Measurements from ENCODE around the gene TMEM52B. TPM values are rescaled to one million over a fixed set of nuclear protein-coding genes. Genes with fewer than 3 reads are reported as not detected.

The TMEM52B gene
- total and polyA plus RNA-seq, 8 donors = 0.28 to 2.2 (median 0.30) TPM; not detected in 5

- no peak for FAIRE-seq
- no peaks in the 10 kb centered on the region for H3K36me3 ChIP-seq
- no peaks in the 10 kb centered on the region for H3K9me3 ChIP-seq
- H3K4me3 ChIP-seq = peak overlapping the region; percentile 24 to 71 (median 36)
- intact Hi-C loops (cut with DNase I) = no loop called here
- peak; percentile 40 to 77 (median 66) for DNase-seq
- H3K27me3 ChIP-seq = no peaks in the 10 kb centered on the region
- TF ChIP-seq CTCF (IDR thresholded peaks at IDR 0.05) = peak; percentile 50 to 70 (median 67)
- peak overlapping the region in 3 of 4 donors; percentile 50 to 70 (median 68) for H3K27ac ChIP-seq
- H3K4me1 ChIP-seq = peaks cover 0 to 5% (median 0%) of the 10 kb centered on the region in 3 donors
- ATAC-seq = peak; percentile 84 to 96 (median 94)
- WGBS, 2 donors = 2 to 3% methylated on average over 46 of the region's 46 CpGs
These were observed 25.3 kb upstream of the TMEM52B start for GRCh38 chr12:10153271-10154144.

DNA sequence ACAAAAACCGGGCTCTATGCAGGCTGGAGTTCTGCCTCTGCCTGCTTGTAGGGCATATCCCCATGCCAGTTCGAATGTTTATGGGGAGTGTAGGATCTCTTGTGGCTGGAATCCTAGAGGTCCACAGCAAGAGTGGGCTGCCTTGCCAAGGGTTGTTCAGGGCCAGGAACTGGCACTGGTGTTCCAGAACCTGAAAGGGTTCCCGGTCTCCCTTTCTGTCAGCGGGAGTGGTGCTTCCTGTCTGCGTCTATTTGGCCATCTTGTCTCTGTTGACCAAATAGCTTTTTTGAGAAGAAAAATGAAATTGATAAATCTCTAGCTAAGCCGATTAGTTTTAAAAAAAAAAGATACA lies 24.7 kb upstream of the TMEM52B start:
- Histone ChIP-seq H3K36me3 (no peaks in the 10 kb centered on the region), H3K9me3 (no peaks in the 10 kb centered on the region), H3K4me1 (peaks cover 0 to 5% (median 0%) of the 10 kb centered on the region in 3 donors), H3K27me3 (no peaks in the 10 kb centered on the region), H3K4me3 (peak overlapping the region in 2 of 4 donors; percentile 46 to 71), H3K27ac (peak overlapping the region in 1 of 4 donors; percentile 68)
- DNase-seq (no peak), ATAC-seq (peak in 2 of 4 donors; percentile 8 to 17), FAIRE-seq (no peak)
- WGBS, 2 donors = 54 to 56% methylated on average over 6 of the region's 6 CpGs
- intact Hi-C loops (cut with DNase I) = no loop called here
- no peak for TF ChIP-seq CTCF (IDR thresholded peaks at IDR 0.05)

GRCh38 chr12:10155966-10156365 lies 22.9 kb upstream of the TMEM52B start:
- no peaks in the 10 kb centered on the region for H3K9me3 ChIP-seq
- TF ChIP-seq CTCF (IDR thresholded peaks at IDR 0.05) = no peak
- H3K27ac ChIP-seq = no peak overlapping the region
- no peaks in the 10 kb centered on the region for H3K27me3 ChIP-seq
- ATAC-seq (no peak), FAIRE-seq (no peak), DNase-seq (no peak)
- no peaks in the 10 kb centered on the region for H3K36me3 ChIP-seq
- WGBS, 2 donors = 64 to 76% methylated on average over 3 of the region's 3 CpGs
- H3K4me1 ChIP-seq = peaks cover 0 to 5% (median 0%) of the 10 kb centered on the region in 3 donors
- intact Hi-C loops (cut with DNase I) = loop anchor here in 1 of 3 donors (5.0 kb wide), 1 partner anchor 36 kb away; no protein-coding TSS in a partner anchor
- H3K4me3 ChIP-seq = no peak overlapping the region

- no peak for FAIRE-seq
- no peak overlapping the region for H3K4me3 ChIP-seq
- no peaks in the 10 kb centered on the region for H3K27me3 ChIP-seq
- no peak for TF ChIP-seq CTCF (IDR thresholded peaks at IDR 0.05)
- H3K27ac ChIP-seq = no peak overlapping the region
- no peaks in the 10 kb centered on the region for H3K9me3 ChIP-seq
- no peak for DNase-seq
- 62 to 76% methylated on average over 2 of the region's 2 CpGs for WGBS, 2 donors
- H3K4me1 ChIP-seq = peaks cover 0 to 5% (median 0%) of the 10 kb centered on the region in 3 donors
- intact Hi-C loops (cut with DNase I) = loop anchor here in 1 of 3 donors (5.0 kb wide), 1 partner anchor 34 kb away; no protein-coding TSS in a partner anchor
- no peak for ATAC-seq
- H3K36me3 ChIP-seq = no peaks in the 10 kb centered on the region
These were observed 20.4 kb upstream of the TMEM52B start for GRCh38 chr12:10158406-10158805.

GRCh38 chr12:10159280-10159679 lies 19.6 kb upstream of the TMEM52B start:
- intact Hi-C loops (cut with DNase I) = loop anchor here in 1 of 3 donors (5.0 kb wide), 1 partner anchor 33 kb away; no protein-coding TSS in a partner anchor
- Histone ChIP-seq H3K9me3 (no peaks in the 10 kb centered on the region), H3K27ac (no peak overlapping the region), H3K36me3 (no peaks in the 10 kb centered on the region), H3K4me1 (no peaks in the 10 kb centered on the region), H3K27me3 (no peaks in the 10 kb centered on the region), H3K4me3 (no peak overlapping the region)
- DNase-seq (no peak), FAIRE-seq (no peak), ATAC-seq (no peak)
- no peak for TF ChIP-seq CTCF (IDR thresholded peaks at IDR 0.05)
- WGBS, 2 donors = 32 to 48% methylated on average over 3 of the region's 3 CpGs
